Neutrophil (primary cell): ENCODE results near the gene TMEM60.

ENCODE experiments used
- H3K27ac ChIP-seq: fragments of 200-600 bp; sonication (generic); 2 replicates; pipeline ENCODE4 v1.5.1; 2016; ENCODE audit warnings: mild to moderate bottlenecking, moderate library complexity
- H3K27me3 ChIP-seq: fragments of 200-600 bp; sonication (generic); 2 replicates; pipeline ENCODE4 v1.6.0; 2016; ENCODE audit warnings: mild to moderate bottlenecking
- H3K36me3 ChIP-seq: fragments of 200-600 bp; sonication (generic); 2 replicates; pipeline ENCODE4 v1.5.1; 2017
- H3K4me1 ChIP-seq, 2 experiments: fragments of 200-600 bp in 1 of 2; sonication (generic) in 1 of 2; 1 replicate in 1 of 2; 2 replicates in 1 of 2; pipeline versions ENCODE4 v1.5.1 to v1.6.1; 2013 to 2016; ENCODE audit warnings: low read depth in 1 of 2, low read length in 1 of 2, mild to moderate bottlenecking in 1 of 2, moderate library complexity in 1 of 2; ENCODE audit not compliant: control insufficient read depth in 1 of 2, insufficient read depth in 1 of 2
- H3K4me3 ChIP-seq, 2 experiments: fragments of 200-600 bp in 1 of 2; sonication (generic) in 1 of 2; 1 replicate in 1 of 2; 2 replicates in 1 of 2; pipeline ENCODE4 v1.5.1; 2013 to 2016; ENCODE audit warnings: low read depth in 1 of 2, low read length in 1 of 2, mild to moderate bottlenecking in 1 of 2, moderate library complexity in 1 of 2
- H3K9me3 ChIP-seq: fragments of 200-600 bp; sonication (generic); 2 replicates; pipeline ENCODE4 v1.5.1; 2016
- TF ChIP-seq, protein P1 (sequence below): fragments of 200-600 bp; sonication (generic); IDR thresholded peaks from 2 replicates; pipeline ENCODE4 v1.5.1; 2016; ENCODE audit warnings: antibody characterized with exemption

The TMEM60 gene

DNA sequence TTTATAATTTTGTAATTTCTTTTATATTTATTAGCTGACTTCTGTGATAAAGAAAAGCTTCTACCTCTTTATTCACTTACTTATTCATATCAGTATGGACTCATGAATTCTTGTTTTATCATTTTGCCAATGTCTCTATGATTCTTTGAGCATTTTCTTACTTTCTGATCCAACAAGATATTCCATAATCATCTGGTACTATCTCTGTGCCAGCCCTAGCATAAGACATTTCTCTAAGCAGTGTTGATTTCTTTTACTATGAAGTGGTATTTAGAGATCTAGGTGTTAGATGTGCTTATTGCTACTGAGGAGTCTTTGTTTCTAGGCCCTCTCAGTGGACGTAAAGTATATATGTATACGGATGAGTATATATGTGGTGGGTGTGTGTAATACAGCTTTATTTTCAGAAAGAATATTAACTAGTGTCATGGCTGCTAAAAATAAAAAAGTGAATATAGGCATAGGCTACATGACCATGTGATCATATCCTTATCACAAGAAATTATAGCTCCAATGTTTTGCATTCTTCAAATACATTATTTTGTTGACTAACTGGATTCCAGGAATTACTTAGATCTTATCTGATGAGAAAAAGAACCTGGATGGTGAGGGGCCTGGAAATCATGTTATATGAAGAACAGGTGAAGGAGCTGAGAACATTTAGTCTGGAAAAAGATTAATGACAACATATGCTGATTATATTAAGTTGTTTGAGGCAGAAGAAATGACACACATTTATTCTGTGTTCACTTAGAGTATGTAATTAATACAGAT, 13.5 kb upstream of the TMEM60 start:
- Histone ChIP-seq H3K4me3 (no peak overlapping the region), H3K27me3 (no peaks in the 10 kb centered on the region), H3K36me3 (no peaks in the 10 kb centered on the region), H3K4me1 (no peaks in the 10 kb centered on the region), H3K9me3 (no peaks in the 10 kb centered on the region), H3K27ac (no peak overlapping the region)
- TF ChIP-seq, protein P1, sequence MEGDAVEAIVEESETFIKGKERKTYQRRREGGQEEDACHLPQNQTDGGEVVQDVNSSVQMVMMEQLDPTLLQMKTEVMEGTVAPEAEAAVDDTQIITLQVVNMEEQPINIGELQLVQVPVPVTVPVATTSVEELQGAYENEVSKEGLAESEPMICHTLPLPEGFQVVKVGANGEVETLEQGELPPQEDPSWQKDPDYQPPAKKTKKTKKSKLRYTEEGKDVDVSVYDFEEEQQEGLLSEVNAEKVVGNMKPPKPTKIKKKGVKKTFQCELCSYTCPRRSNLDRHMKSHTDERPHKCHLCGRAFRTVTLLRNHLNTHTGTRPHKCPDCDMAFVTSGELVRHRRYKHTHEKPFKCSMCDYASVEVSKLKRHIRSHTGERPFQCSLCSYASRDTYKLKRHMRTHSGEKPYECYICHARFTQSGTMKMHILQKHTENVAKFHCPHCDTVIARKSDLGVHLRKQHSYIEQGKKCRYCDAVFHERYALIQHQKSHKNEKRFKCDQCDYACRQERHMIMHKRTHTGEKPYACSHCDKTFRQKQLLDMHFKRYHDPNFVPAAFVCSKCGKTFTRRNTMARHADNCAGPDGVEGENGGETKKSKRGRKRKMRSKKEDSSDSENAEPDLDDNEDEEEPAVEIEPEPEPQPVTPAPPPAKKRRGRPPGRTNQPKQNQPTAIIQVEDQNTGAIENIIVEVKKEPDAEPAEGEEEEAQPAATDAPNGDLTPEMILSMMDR, result no peak

- H3K36me3 ChIP-seq, result no peaks in the 10 kb centered on the region
- H3K9me3 ChIP-seq, result peaks cover 9% of the 10 kb centered on the region
- no peaks in the 10 kb centered on the region for H3K4me1 ChIP-seq
- H3K27ac ChIP-seq, result no peak overlapping the region
- H3K27me3 ChIP-seq, result no peaks in the 10 kb centered on the region
- H3K4me3 ChIP-seq, result no peak overlapping the region
- TF ChIP-seq, protein P1, result no peak
Observed at GRCh38 chr7:77808517-77808916, 10.3 kb upstream of the TMEM60 start.

GRCh38 chr7:77806425-77806824, 8.2 kb upstream of the TMEM60 start:
- Histone ChIP-seq H3K4me3 (no peak overlapping the region), H3K9me3 (peaks cover 9% of the 10 kb centered on the region), H3K27ac (no peak overlapping the region), H3K4me1 (no peaks in the 10 kb centered on the region), H3K36me3 (no peaks in the 10 kb centered on the region), H3K27me3 (no peaks in the 10 kb centered on the region)
- TF ChIP-seq, protein P1, result no peak

- Histone ChIP-seq H3K9me3 (peaks cover 9% of the 10 kb centered on the region), H3K4me1 (peaks cover 5 to 13% of the 10 kb centered on the region in 2 experiments), H3K27ac (no peak overlapping the region), H3K36me3 (no peaks in the 10 kb centered on the region), H3K4me3 (no peak overlapping the region), H3K27me3 (no peaks in the 10 kb centered on the region)
- TF ChIP-seq, protein P1, result no peak
Observed at GRCh38 chr7:77802557-77803405, 4.5 kb upstream of the TMEM60 start.

DNA sequence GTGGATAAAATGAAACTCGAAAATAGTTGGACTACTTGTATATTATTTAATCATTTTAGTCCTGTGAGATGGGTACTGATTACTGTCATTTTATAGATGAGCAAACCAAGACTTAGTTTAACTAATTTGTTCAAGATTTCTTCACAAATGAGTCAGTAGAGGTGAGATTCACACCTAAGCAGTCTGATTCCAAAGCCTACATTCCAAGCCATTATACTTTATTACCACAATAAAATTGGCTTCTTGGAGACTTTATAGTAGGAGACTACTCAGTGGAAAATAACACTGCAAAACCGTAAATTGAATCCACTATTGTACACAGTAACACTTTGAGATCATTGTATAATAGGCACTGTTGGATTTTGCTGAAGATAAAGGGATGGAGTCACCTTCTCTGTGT, 2.5 kb upstream of the TMEM60 start:
- no peak overlapping the region for H3K4me3 ChIP-seq

More for the DNA sequence above, 2.5 kb upstream of the TMEM60 start:
- Histone ChIP-seq H3K27me3 (no peaks in the 10 kb centered on the region), H3K27ac (no peak overlapping the region), H3K9me3 (peaks cover 3% of the 10 kb centered on the region), H3K36me3 (no peaks in the 10 kb centered on the region), H3K4me1 (peaks cover 23 to 29% of the 10 kb centered on the region in 2 experiments)
- TF ChIP-seq, protein P1, result no peak
